GM19467 (cell line): Measurements from ENCODE around the gene OBSL1.

Source experiments
- ATAC-seq: cut with Tn5 transposase; IDR thresholded peaks from one replicate; pipeline ENCODE4 v1.9.1; 2021; ENCODE audit warnings: mild to moderate bottlenecking, moderate library complexity; ENCODE audit not compliant: unreplicated experiment

Gene OBSL1

GRCh38 chr2:219571311-219572236 lies at the start of gene OBSL1:
OBSL1 (minus strand) TSS chr2:219571539; CDS start chr2:219571232, 307 bp downstream.
- ATAC-seq: no peak

- ATAC-seq: no peak
Observed at GRCh38 chr2:219620546-219620945, 49.2 kb upstream of the OBSL1 start.

DNA sequence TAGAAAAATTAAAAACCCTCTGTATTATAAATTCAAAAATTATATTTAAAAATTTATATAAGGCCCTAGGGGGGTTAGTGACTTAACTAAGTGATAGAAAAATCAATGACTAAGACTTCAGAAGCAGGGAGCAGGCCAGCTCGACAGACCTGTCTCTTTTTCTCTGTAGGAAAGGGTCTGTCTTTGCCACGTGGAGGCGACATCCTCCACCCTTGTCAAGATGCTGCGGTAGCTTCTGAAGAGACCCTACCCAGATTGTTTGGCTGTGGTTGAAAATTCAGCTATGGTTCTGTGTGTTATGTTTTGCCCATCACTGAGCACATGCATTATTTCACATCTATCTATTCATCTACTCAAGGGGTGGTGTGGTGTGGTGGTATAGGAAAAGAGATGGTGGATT lies 47.9 kb upstream of the OBSL1 start:
- ATAC-seq: no peak

DNA sequence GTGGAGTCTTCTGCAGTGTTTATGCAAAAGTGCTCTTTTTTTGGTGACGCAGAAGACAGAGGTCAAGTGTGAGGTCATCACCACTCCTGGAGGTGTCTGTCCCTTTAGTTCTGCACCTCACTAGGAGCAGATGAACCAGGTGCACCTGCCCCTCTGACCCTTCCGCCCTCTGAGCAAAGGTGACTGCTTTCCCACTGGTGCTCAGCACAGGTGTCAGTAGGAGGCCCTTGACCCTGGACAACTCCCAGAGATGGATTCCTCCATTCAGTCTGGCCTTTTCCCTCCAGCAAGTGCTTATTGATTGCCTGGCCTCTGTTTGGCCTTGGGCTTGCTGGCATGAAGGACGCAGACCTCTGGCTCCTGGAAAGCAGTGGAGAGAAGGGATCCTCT lies 47.4 kb upstream of the OBSL1 start:
- ATAC-seq: no peak

DNA sequence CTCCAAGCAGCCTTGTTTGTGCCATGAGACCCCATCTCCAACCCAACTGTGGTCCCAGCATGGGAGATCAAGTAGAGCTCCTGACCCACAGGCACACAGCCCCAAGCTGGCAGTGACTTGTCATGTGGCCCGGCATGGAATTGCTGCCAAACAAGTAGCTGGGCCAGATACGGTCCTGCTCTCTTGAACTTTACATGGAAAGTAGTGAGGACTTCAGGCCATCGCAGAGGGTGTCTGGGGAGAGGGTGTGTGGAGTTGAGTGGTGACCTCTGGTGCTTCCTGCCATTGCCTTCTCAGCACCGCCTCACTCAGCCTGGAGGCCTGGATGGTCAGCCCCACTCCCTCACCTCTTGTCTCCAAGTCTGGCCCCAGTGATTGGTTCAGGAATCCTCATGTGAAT lies 45.2 kb upstream of the OBSL1 start:
- no peak for ATAC-seq

GRCh38 chr2:219615894-219616293 lies 44.6 kb upstream of the OBSL1 start:
- ATAC-seq: no peak

- no peak for ATAC-seq
Observed at GRCh38 chr2:219615036-219615435, 43.7 kb upstream of the OBSL1 start.

- no peak for ATAC-seq
Observed at GRCh38 chr2:219614076-219614860, 42.9 kb upstream of the OBSL1 start.

- ATAC-seq: no peak
Observed at GRCh38 chr2:219613461-219614070, 42.2 kb upstream of the OBSL1 start.

- ATAC-seq: no peak
Observed at GRCh38 chr2:219612577-219613286, 41.4 kb upstream of the OBSL1 start.

GRCh38 chr2:219611866-219612576 lies 40.7 kb upstream of the OBSL1 start:
- ATAC-seq: no peak

DNA sequence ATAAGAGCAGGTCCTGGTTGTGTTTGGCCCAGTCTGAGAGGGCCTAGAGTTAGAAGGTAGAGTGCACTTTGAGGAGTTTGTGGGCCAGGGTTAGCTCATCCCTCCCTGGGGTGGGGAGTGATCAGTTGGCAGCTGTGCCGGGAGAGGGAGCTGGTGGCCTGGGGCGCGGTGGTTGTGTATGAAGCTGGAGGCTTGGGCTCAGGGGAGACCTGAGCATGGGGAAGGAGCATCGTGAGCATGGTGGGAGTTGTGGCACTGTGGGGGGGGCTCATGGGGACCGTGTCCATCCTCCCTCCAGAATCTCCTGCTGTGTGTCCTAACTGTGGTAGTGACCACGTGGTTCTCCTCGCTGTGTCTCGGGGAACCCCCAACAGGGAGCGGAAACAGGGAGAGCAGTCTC lies 40.0 kb upstream of the OBSL1 start:
- ATAC-seq: no peak

DNA sequence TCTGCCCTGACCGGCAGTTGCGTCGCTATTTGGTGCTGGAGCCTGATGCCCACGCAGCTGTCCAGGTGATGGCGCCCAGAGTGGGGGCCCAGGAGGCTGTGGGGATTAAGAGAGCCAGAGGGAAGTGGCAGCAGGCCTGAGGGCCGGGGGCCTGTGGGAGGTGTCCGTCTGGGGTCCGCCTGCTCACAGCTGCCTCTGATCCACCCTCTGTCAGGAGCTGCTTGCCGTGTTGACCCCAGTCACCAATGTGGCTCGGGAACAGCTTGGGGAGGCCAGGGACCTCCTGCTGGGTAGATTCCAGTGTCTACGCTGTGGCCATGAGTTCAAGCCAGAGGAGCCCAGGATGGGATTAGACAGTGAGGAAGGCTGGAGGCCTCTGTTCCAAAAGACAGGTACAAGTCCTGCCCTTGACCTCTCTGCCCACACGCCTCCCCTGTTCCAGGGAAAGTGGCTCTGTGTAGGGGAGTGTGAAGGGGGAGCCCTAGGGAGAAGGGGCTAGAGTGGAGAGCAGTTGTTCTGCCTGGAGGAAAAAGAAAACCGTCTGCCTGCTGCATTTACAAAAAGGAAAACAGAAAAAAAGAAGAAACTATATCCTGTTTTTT lies 37.9 kb upstream of the OBSL1 start:
- no peak for ATAC-seq

- ATAC-seq: no peak
Observed at GRCh38 chr2:219608399-219608964, 37.1 kb upstream of the OBSL1 start.

DNA sequence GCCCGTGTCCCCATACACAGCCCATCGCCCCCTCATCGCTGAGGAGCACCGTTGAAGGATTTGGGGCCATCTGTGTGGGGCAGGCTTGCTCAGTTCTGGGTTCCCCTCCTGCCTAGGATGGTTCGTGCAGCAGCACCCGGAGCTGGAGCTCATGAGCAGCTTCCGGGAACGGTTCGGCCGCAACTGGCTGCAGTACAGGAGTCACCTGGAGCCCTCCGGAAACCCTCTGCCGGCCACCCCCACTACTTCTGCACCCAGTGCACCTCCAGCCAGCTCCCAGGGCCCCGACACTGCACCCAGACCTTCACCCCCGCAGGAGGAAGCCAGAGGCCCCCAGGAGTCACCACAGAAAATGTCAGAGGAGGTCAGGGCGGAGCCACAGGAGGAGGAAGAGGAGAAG lies 36.6 kb upstream of the OBSL1 start:
- ATAC-seq: no peak

DNA sequence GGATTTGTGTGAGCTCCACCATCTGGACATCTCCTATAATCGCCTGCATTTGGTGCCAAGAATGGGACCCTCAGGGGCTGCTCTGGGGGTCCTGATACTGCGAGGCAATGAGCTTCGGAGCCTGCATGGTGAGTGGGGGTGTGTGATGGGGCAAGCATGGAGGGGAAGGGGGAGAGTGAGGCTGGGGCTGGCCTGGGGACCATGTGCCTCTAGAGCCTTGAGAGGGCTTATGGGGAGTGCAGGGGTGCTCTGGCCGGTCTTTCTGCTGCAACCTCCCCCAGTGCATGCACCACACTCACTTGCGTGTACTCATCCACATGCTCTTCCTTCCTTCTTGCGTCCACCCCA lies 34.2 kb upstream of the OBSL1 start:
- no peak for ATAC-seq

DNA sequence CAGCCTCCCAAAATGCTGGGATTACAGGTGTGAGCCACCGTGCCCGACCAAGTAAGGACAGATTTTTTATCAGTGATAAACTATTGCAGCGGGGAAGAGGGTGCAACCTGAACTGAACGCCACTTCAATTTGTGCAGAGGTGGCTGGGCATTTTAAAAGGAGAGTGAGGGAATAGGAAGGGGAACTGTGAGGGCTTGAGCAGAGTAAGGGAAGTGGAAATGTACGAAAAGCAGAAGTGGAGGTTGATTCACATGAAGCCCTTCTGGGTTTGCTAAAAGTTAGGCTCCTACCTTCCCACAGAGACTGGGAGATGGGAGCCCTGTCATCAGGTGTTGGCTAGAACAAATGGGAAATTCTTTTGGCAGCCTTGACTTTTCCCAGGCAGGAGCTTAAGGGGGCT lies 32.4 kb upstream of the OBSL1 start:
- ATAC-seq: no peak

- ATAC-seq: no peak
Observed at GRCh38 chr2:219598308-219599078, 27.2 kb upstream of the OBSL1 start.
